ENCODE measurements around the gene PTP4A1. TPM values are rescaled to one million over a fixed set of nuclear protein-coding genes. Genes with fewer than 3 reads are reported as not detected.

Gene PTP4A1
- total and polyA plus RNA-seq, 2 donors (not counting 1 experiment from before 2014, with no cell fraction given) = 48.1 to 64.5 TPM

GRCh38 chr6:63576985-63577712, 4.9 kb downstream of the PTP4A1 start:
- Histone ChIP-seq H2AFZ (ENCODE audit: low read length) (no peak overlapping the region), H3K9ac (ENCODE audit: insufficient read depth, low read length) (no peak overlapping the region), H3K4me2 (ENCODE audit: extremely low read depth, insufficient read depth, low read length) (no peak overlapping the region), H3K9me3 (ENCODE audit: control insufficient read depth, insufficient read depth, low read depth, low read length) (no peaks in the 10 kb centered on the region), H3K79me2 (ENCODE audit: control insufficient read depth, insufficient read depth, low read length) (peaks cover 52% of the 10 kb centered on the region), H3K4me1 (ENCODE audit: control insufficient read depth, extremely low read depth, insufficient read depth, low read length) (no peaks in the 10 kb centered on the region), H3K27me3 (ENCODE audit: control insufficient read depth, insufficient read depth, low read length) (no peaks in the 10 kb centered on the region), H3K4me3 (replicated peaks in 1 of 4; ENCODE audit: control extremely low read depth in 1 of 4, insufficient read depth in 1 of 4, low read depth in 3 of 4, low read length in 4 of 4) (no peak overlapping the region), H3K36me3 (ENCODE audit: control insufficient read depth, insufficient read depth, low read length) (peaks cover 15% of the 10 kb centered on the region), H3K27ac (ENCODE audit: insufficient read depth, low read length) (no peak overlapping the region), H4K20me1 (ENCODE audit: control insufficient read depth, extremely low read depth, insufficient read depth, low read length) (no peaks in the 10 kb centered on the region)
- TF ChIP-seq, protein P1, sequence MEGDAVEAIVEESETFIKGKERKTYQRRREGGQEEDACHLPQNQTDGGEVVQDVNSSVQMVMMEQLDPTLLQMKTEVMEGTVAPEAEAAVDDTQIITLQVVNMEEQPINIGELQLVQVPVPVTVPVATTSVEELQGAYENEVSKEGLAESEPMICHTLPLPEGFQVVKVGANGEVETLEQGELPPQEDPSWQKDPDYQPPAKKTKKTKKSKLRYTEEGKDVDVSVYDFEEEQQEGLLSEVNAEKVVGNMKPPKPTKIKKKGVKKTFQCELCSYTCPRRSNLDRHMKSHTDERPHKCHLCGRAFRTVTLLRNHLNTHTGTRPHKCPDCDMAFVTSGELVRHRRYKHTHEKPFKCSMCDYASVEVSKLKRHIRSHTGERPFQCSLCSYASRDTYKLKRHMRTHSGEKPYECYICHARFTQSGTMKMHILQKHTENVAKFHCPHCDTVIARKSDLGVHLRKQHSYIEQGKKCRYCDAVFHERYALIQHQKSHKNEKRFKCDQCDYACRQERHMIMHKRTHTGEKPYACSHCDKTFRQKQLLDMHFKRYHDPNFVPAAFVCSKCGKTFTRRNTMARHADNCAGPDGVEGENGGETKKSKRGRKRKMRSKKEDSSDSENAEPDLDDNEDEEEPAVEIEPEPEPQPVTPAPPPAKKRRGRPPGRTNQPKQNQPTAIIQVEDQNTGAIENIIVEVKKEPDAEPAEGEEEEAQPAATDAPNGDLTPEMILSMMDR (conservative IDR thresholded peaks at IDR 0.05 in 1 of 2, IDR thresholded peaks at IDR 0.05 in 1 of 2; ENCODE audit: low read depth in 1 of 2, low read length in 2 of 2) = no peak
- TF ChIP-seq EZH2 (IDR thresholded peaks at IDR 0.05; ENCODE audit: low read length, missing control alignments) = no peak
- no peak for DNase-seq (ENCODE audit: low read depth in 2 of 2)

DNA sequence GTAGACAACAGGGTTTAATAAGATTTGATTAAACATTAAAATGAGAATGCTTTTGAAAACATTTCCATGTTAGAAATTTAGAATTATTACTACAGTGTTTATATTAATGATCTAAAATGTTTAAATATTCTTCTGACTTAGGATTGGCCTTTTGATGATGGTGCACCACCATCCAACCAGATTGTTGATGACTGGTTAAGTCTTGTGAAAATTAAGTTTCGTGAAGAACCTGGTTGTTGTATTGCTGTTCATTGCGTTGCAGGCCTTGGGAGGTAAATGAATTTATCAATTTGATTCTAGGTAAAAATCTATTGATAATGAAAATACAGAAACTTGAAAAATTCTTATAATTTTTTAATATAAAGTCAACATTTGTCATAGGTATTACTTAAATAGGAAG, 6.5 kb downstream of the PTP4A1 start:
- Histone ChIP-seq H2AFZ (ENCODE audit: low read length) (no peak overlapping the region), H4K20me1 (ENCODE audit: control insufficient read depth, extremely low read depth, insufficient read depth, low read length) (no peaks in the 10 kb centered on the region), H3K27me3 (ENCODE audit: control insufficient read depth, insufficient read depth, low read length) (no peaks in the 10 kb centered on the region), H3K4me2 (ENCODE audit: extremely low read depth, insufficient read depth, low read length) (no peak overlapping the region), H3K9ac (ENCODE audit: insufficient read depth, low read length) (no peak overlapping the region), H3K79me2 (ENCODE audit: control insufficient read depth, insufficient read depth, low read length) (peaks cover 38% of the 10 kb centered on the region), H3K9me3 (ENCODE audit: control insufficient read depth, insufficient read depth, low read depth, low read length) (no peaks in the 10 kb centered on the region), H3K36me3 (ENCODE audit: control insufficient read depth, insufficient read depth, low read length) (peaks cover 17% of the 10 kb centered on the region), H3K4me1 (ENCODE audit: control insufficient read depth, extremely low read depth, insufficient read depth, low read length) (no peaks in the 10 kb centered on the region), H3K27ac (ENCODE audit: insufficient read depth, low read length) (no peak overlapping the region), H3K4me3 (replicated peaks in 1 of 4; ENCODE audit: control extremely low read depth in 1 of 4, insufficient read depth in 1 of 4, low read depth in 3 of 4, low read length in 4 of 4) (no peak overlapping the region)
- DNase-seq (ENCODE audit: low read depth in 2 of 2) = no peak
- TF ChIP-seq, protein P1 (conservative IDR thresholded peaks at IDR 0.05 in 1 of 2, IDR thresholded peaks at IDR 0.05 in 1 of 2; ENCODE audit: low read depth in 1 of 2, low read length in 2 of 2) = no peak
- no peak for TF ChIP-seq EZH2 (IDR thresholded peaks at IDR 0.05; ENCODE audit: low read length, missing control alignments)

GRCh38 chr6:63579937-63580703, 7.8 kb downstream of the PTP4A1 start:
- Histone ChIP-seq H3K36me3 (ENCODE audit: control insufficient read depth, insufficient read depth, low read length) (peaks cover 17% of the 10 kb centered on the region), H4K20me1 (ENCODE audit: control insufficient read depth, extremely low read depth, insufficient read depth, low read length) (no peaks in the 10 kb centered on the region), H3K27ac (ENCODE audit: insufficient read depth, low read length) (no peak overlapping the region), H3K4me2 (ENCODE audit: extremely low read depth, insufficient read depth, low read length) (no peak overlapping the region), H2AFZ (ENCODE audit: low read length) (no peak overlapping the region), H3K4me1 (ENCODE audit: control insufficient read depth, extremely low read depth, insufficient read depth, low read length) (no peaks in the 10 kb centered on the region), H3K9me3 (ENCODE audit: control insufficient read depth, insufficient read depth, low read depth, low read length) (no peaks in the 10 kb centered on the region), H3K79me2 (ENCODE audit: control insufficient read depth, insufficient read depth, low read length) (peaks cover 25% of the 10 kb centered on the region), H3K27me3 (ENCODE audit: control insufficient read depth, insufficient read depth, low read length) (no peaks in the 10 kb centered on the region), H3K9ac (ENCODE audit: insufficient read depth, low read length) (no peak overlapping the region), H3K4me3 (replicated peaks in 1 of 4; ENCODE audit: control extremely low read depth in 1 of 4, insufficient read depth in 1 of 4, low read depth in 3 of 4, low read length in 4 of 4) (no peak overlapping the region)
- TF ChIP-seq EZH2 (IDR thresholded peaks at IDR 0.05; ENCODE audit: low read length, missing control alignments) = no peak
- DNase-seq (ENCODE audit: low read depth in 2 of 2) = no peak
